Gastrocnemius medialis (tissue), 4 donors: Measurements from ENCODE around the gene MINK1. TPM values are rescaled to one million over a fixed set of nuclear protein-coding genes. Genes with fewer than 3 reads are reported as not detected.

Experiments
- ATAC-seq, 2 donors: fragments of 150-250 bp; one replicate each; pipeline ENCODE4 v1.9.1; 2016
- DNase-seq, 2 donors: peaks; one replicate each; pipeline ENCODE4 v3.0.0-alpha.2; 2019
- H3K27ac ChIP-seq, 4 donors: fragments of 200-600 bp; sonication (generic); 1 replicate in 1 of 4; 2 replicates in 3 of 4; pipeline ENCODE4 v1.5.1; 2016 to 2018; ENCODE audit warnings: mild to moderate bottlenecking in 2 of 4, moderate library complexity in 1 of 4
- H3K27me3 ChIP-seq, 3 donors: fragments of 200-600 bp; sonication (generic) in 2 of 3; 1 replicate in 1 of 3; 2 replicates in 2 of 3; pipeline versions ENCODE4 v1.5.1 to v1.6.0; 2016 to 2019; ENCODE audit warnings: mild to moderate bottlenecking in 1 of 3, moderate library complexity in 1 of 3
- H3K36me3 ChIP-seq, 2 donors: fragments of 200-600 bp; sonication (generic) in 1 of 2; one replicate each; pipeline ENCODE4 v1.5.1; 2017 to 2018
- H3K4me1 ChIP-seq, 2 donors: fragments of 200-600 bp; sonication (generic) in 1 of 2; one replicate each; pipeline ENCODE4 v1.5.1; 2016 to 2017; ENCODE audit warnings: mild to moderate bottlenecking in 2 of 2
- H3K4me3 ChIP-seq, 4 donors: fragments of 200-600 bp; sonication (generic) in 3 of 4; 1 replicate in 1 of 4; 2 replicates in 3 of 4; pipeline ENCODE4 v1.5.1; 2016 to 2019; ENCODE audit warnings: mild to moderate bottlenecking in 2 of 4
- H3K9me3 ChIP-seq, 3 donors: fragments of 200-600 bp; sonication (generic) in 2 of 3; 1 replicate in 1 of 3; 2 replicates in 2 of 3; pipeline ENCODE4 v1.5.1; 2016 to 2019
- POLR2A ChIP-seq, 2 donors: fragments of 450-650 bp; IDR thresholded peaks; one replicate each; pipeline ENCODE4 v1.6.1; 2017; ENCODE audit warnings: antibody characterized with exemption in 2 of 2, mild to moderate bottlenecking in 2 of 2, moderate library complexity in 2 of 2
- in situ Hi-C, 4 donors: fragments of 200-750 bp; cut with MboI; loops; one replicate each; pipeline versions ENCODE4 v1.15.0 to v1.8.0; 2017; ENCODE audit warnings: low sequenced_read_pairs in 4 of 4
- intact Hi-C: fragments of 100-400 bp; cut with DNase I; formaldehyde crosslinking; loops from one replicate; pipeline ENCODE4 v1.15.1; 2023; ENCODE audit warnings: low total_unique reads
- total RNA-seq, 4 donors: library from RNA; depleted of rRNA; stranded (reverse); fragments of >200 nt; gene quantifications; one replicate each; pipeline versions ENCODE4 v1.1.0 to v1.2.3, GENCODE V29; 2016
- TF ChIP-seq, protein P1 (sequence below), 5 experiments: fragments of 450-650 bp in 3 of 5; fragments of 200-600 bp in 2 of 5; sonication (generic) in 2 of 5; IDR thresholded peaks in 4 of 5; conservative IDR thresholded peaks in 1 of 5; 1 replicate in 4 of 5; 2 replicates in 1 of 5; pipeline ENCODE4 v1.5.1; 2016 to 2019; ENCODE audit warnings: antibody characterized with exemption in 5 of 5, mild to moderate bottlenecking in 3 of 5, moderate library complexity in 3 of 5

The MINK1 gene
- total RNA-seq, 4 donors from 2014 or later: 11.7 to 20.2 (median 15.3) TPM

DNA sequence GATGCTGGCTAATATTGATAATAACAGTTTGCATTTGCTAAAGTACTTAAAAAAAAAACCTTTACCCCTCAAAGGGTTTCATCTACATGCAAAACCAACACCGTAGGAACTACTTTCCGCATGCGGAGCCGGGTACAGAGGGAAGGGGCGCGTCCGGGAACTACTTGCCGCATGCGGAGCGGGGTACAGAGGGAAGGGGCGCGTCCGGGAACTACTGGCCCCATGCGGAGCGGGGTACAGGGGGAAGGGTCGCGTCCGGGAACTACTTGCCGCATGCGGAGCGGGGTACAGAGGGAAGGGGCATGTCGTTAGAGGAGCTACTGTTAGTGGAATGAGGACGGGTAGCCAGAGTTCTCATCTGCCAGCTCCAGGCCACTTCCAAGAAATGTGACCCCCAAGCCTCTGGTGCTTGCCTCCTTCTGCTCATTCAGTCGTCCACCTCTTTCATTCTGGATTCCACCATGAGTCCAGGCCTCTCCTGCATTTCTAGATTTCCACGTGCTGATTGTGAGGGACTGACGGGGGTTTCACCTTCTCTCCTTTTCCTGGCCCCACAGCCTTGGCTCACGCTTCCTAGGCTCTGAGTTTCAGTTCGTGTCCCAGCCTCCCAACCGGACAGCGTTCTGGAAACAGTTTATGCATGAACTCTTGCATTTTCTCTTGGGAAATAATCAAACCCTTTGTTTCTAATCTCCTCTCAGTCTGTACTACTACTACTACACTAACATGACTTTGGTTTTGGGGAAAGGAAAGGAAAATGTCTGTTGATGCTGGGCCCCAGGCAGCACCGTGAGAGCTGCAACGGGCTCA lies 26.9 kb downstream of the MINK1 start:
- peak overlapping the region in 1 of 4 donors; percentile 26 for H3K27ac ChIP-seq
- in situ Hi-C loops (no loop called here), intact Hi-C loops (no loop called here)
- TF ChIP-seq POLR2A (IDR thresholded peaks at IDR 0.05): no peak
- TF ChIP-seq, protein P1, sequence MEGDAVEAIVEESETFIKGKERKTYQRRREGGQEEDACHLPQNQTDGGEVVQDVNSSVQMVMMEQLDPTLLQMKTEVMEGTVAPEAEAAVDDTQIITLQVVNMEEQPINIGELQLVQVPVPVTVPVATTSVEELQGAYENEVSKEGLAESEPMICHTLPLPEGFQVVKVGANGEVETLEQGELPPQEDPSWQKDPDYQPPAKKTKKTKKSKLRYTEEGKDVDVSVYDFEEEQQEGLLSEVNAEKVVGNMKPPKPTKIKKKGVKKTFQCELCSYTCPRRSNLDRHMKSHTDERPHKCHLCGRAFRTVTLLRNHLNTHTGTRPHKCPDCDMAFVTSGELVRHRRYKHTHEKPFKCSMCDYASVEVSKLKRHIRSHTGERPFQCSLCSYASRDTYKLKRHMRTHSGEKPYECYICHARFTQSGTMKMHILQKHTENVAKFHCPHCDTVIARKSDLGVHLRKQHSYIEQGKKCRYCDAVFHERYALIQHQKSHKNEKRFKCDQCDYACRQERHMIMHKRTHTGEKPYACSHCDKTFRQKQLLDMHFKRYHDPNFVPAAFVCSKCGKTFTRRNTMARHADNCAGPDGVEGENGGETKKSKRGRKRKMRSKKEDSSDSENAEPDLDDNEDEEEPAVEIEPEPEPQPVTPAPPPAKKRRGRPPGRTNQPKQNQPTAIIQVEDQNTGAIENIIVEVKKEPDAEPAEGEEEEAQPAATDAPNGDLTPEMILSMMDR (IDR thresholded peaks at IDR 0.05 in 4 of 5, conservative IDR thresholded peaks at IDR 0.05 in 1 of 5): no peak
- H3K4me1 ChIP-seq: peaks cover 18 to 25% of the 10 kb centered on the region in 2 donors
- H3K36me3 ChIP-seq: no peaks in the 10 kb centered on the region
- ATAC-seq (no peak), DNase-seq (no peak)
- H3K4me3 ChIP-seq: no peak overlapping the region
- H3K27me3 ChIP-seq: no peaks in the 10 kb centered on the region
- H3K9me3 ChIP-seq: no peaks in the 10 kb centered on the region

DNA sequence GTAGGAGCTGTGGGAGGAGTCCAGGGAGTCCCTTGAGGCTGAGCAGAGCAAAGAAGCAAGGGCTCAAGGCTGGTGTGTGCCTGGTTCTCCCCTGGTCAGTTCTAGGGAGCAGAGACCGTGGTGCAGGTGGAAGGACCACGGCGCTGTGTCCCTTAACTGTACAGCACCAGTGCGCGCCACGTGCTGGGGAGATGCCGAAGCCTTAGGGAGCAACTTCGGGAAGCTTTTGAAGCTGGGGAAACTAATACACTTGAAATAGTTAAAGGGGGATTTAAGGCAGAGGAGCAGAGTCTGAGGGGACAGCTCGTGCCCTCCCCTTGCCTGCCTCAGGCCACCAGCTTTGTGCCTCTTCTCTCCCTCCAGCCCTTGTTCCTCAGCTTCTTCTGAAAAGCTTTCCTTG lies 27.5 kb downstream of the MINK1 start:
- H3K27ac ChIP-seq: peak overlapping the region in 1 of 4 donors; percentile 4
- H3K9me3 ChIP-seq: no peaks in the 10 kb centered on the region
- H3K4me3 ChIP-seq: no peak overlapping the region
- no peaks in the 10 kb centered on the region for H3K36me3 ChIP-seq
- H3K4me1 ChIP-seq: peaks cover 18 to 25% of the 10 kb centered on the region in 2 donors
- no peaks in the 10 kb centered on the region for H3K27me3 ChIP-seq
- ATAC-seq (no peak), DNase-seq (no peak)
- no peak for TF ChIP-seq POLR2A (IDR thresholded peaks at IDR 0.05)
- TF ChIP-seq, protein P1 (IDR thresholded peaks at IDR 0.05 in 4 of 5, conservative IDR thresholded peaks at IDR 0.05 in 1 of 5): no peak
- in situ Hi-C loops (no loop called here), intact Hi-C loops (no loop called here)

DNA sequence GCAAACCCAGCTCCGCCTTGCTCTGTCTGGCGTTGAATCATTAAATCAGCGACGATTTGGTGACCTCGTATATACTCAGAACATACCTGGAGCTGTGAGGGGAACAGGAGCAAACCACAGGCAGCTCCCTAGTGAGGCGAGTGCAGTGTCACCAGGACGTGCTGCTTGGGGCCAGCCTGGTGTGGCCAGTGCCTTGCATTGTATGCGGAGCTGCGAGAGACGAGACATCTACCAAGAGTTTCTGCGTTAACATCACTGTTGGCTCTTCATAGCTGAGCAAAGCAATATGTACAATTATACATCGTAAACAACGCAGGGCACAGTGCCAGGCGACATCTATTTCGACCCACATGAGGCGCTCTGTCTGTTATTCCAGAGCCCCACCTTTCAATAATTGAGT lies 27.9 kb downstream of the MINK1 start:
- no peak overlapping the region for H3K4me3 ChIP-seq
- intact Hi-C loops: no loop called here
- in situ Hi-C loops: no loop called here
- no peak for DNase-seq
- H3K4me1 ChIP-seq: peaks cover 18 to 25% of the 10 kb centered on the region in 2 donors
- no peaks in the 10 kb centered on the region for H3K36me3 ChIP-seq
- H3K27ac ChIP-seq: peak overlapping the region in 1 of 4 donors; percentile 4
- H3K27me3 ChIP-seq: no peaks in the 10 kb centered on the region
- H3K9me3 ChIP-seq: no peaks in the 10 kb centered on the region
- TF ChIP-seq, protein P1 (IDR thresholded peaks at IDR 0.05 in 4 of 5, conservative IDR thresholded peaks at IDR 0.05 in 1 of 5): no peak
- TF ChIP-seq POLR2A (IDR thresholded peaks at IDR 0.05): no peak
- ATAC-seq: no peak

DNA sequence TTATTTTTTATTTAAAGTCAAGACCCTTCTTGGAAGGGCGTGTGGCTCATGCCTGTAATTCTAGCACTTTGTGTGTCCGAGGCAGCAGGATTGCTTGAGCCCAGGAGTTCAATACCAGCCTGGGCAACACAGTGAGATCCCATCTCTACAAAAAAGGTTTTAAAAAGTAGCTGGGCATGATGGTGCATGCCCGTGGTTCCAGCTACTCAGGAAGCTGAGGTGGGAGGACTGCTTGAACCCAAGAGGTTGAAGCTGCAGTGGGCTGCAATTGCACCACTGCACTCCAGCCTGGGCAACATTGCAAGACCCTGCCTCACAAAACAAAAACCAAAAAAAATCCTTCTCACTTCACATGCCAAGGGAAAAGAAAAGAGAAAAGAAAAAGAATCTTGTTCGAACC lies 29.6 kb downstream of the MINK1 start:
- H3K4me1 ChIP-seq: peaks cover 13 to 15% of the 10 kb centered on the region in 2 donors
- H3K27ac ChIP-seq: no peak overlapping the region
- H3K9me3 ChIP-seq: no peaks in the 10 kb centered on the region
- no peak overlapping the region for H3K4me3 ChIP-seq
- no peaks in the 10 kb centered on the region for H3K27me3 ChIP-seq
- intact Hi-C loops (no loop called here), in situ Hi-C loops (no loop called here)
- H3K36me3 ChIP-seq: no peaks in the 10 kb centered on the region
- TF ChIP-seq, protein P1 (IDR thresholded peaks at IDR 0.05 in 4 of 5, conservative IDR thresholded peaks at IDR 0.05 in 1 of 5): no peak
- no peak for TF ChIP-seq POLR2A (IDR thresholded peaks at IDR 0.05)
- ATAC-seq (no peak), DNase-seq (no peak)
